Measurements from ENCODE around the gene CENPB.

The CENPB gene

GRCh38 chr20:3771552-3772058 is 14.9 kb downstream of the CENPB start:
- Histone ChIP-seq H3K4me3 (ENCODE audit: low read depth, low read length) (no peak overlapping the region), H3K14ac (ENCODE audit: low read length) (no peak overlapping the region), H3K4me1 (ENCODE audit: control insufficient read depth in 1 of 2, insufficient read depth in 2 of 2, low read length in 2 of 2) (peaks cover 8 to 12% of the 10 kb centered on the region in 2 experiments), H3K27me3 (ENCODE audit: insufficient read depth, low read length) (no peaks in the 10 kb centered on the region), H3K4me2 (ENCODE audit: low read length) (no peak overlapping the region), H3K9me3 (ENCODE audit: insufficient read depth, low read depth, low read length) (no peaks in the 10 kb centered on the region), H4K12ac (ENCODE audit: low read depth, low read length) (no peak overlapping the region), H3K79me1 (ENCODE audit: low read length) (peaks cover 10% of the 10 kb centered on the region), H4K8ac (ENCODE audit: low read depth, low read length) (no peak overlapping the region), H2BK5ac (ENCODE audit: low read depth, low read length, poor library complexity) (no peak overlapping the region), H3K9ac (ENCODE audit: low read length) (no peak overlapping the region), H3K4ac (ENCODE audit: low read depth, low read length) (no peak overlapping the region), H3K18ac (ENCODE audit: low read length) (no peak overlapping the region), H3K79me2 (ENCODE audit: control insufficient read depth, insufficient read depth, low read length, poor library complexity) (peaks cover 6% of the 10 kb centered on the region), H3K27ac (ENCODE audit: low read depth, low read length) (no peak overlapping the region), H2BK120ac (ENCODE audit: insufficient read depth, low read length, poor library complexity) (no peak overlapping the region), H4K91ac (ENCODE audit: low read depth, low read length) (no peak overlapping the region), H2AFZ (ENCODE audit: insufficient read depth, low read length, poor library complexity) (no peak overlapping the region), H2AK5ac (ENCODE audit: low read length) (no peak overlapping the region), H3K23ac (ENCODE audit: low read length) (no peak overlapping the region), H3K36me3 (ENCODE audit: control insufficient read depth in 1 of 2, insufficient read depth in 2 of 2, low read length in 2 of 2) (no peaks in the 10 kb centered on the region), H2BK12ac (ENCODE audit: low read length) (no peak overlapping the region)
- no CpG with 5 or more reads among the region's 7 CpGs for WGBS (ENCODE audit: extremely low coverage, insufficient coverage, insufficient read length)
- no peak for DNase-seq

DNA sequence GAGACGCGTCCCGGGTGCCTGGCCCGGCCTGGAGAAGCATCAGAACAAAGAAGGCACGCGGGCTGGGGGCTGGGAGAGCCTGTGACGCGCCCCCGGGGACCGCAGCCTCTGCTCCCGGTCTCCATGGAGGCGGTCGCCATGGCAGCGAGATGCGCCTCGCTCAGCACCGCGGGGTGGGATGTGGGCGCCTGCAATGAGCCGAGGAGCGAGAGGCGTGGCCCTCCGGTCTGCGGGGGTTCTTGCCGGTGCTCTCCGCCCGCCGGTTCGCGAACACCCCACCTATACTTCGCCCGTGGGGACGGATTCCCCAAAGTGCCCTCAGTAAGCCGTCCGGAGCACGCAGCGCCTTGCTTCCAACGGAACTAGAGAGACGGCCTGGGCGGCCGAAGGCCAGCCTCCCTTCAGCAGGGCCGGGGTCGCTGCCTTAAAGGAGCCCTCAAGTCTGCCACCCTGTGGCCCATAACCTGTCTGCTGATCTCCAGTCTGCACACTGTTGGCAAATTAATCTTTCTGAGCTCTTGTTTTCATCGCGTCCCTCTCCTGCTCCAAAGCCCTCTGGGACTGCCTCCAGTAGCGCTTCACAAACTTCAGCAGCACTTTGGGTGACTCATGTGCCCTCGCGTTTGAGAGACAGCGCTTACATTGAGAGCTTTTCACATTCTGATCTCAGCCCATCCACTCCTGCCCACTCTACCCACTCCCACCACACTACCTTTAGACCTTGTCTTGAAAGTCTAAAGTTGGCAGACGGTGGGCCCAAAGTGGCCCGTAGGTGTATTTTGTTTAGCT is 18.0 kb downstream of the CENPB start:
- peak overlapping the region; percentile 63 for H3K18ac ChIP-seq (ENCODE audit: low read length)
- peak overlapping the region; percentile 61 for H3K4ac ChIP-seq (ENCODE audit: low read depth, low read length)
- peak; percentile 69 to 86 for DNase-seq
- WGBS (ENCODE audit: extremely low coverage, insufficient coverage, insufficient read length), result no CpG with 5 or more reads among the region's 51 CpGs
- peak overlapping the region; percentile 80 for H3K4me3 ChIP-seq (ENCODE audit: low read depth, low read length)
- H3K9ac ChIP-seq (ENCODE audit: low read length), result peak overlapping the region; percentile 69
- H4K12ac ChIP-seq (ENCODE audit: low read depth, low read length), result peak overlapping the region; percentile 86
- H3K27me3 ChIP-seq (ENCODE audit: insufficient read depth, low read length), result no peaks in the 10 kb centered on the region
- no peak overlapping the region for H2BK5ac ChIP-seq (ENCODE audit: low read depth, low read length, poor library complexity)
- H2BK120ac ChIP-seq (ENCODE audit: insufficient read depth, low read length, poor library complexity), result peak overlapping the region; percentile 48
- peak overlapping the region; percentile 84 for H3K4me2 ChIP-seq (ENCODE audit: low read length)
- no peak overlapping the region for H2BK12ac ChIP-seq (ENCODE audit: low read length)
- peaks cover 10% of the 10 kb centered on the region for H3K79me1 ChIP-seq (ENCODE audit: low read length)
- peak overlapping the region; percentile 80 for H3K14ac ChIP-seq (ENCODE audit: low read length)
- no peaks in the 10 kb centered on the region for H3K36me3 ChIP-seq (ENCODE audit: control insufficient read depth in 1 of 2, insufficient read depth in 2 of 2, low read length in 2 of 2)
- H4K8ac ChIP-seq (ENCODE audit: low read depth, low read length), result peak overlapping the region; percentile 91
- H2AK5ac ChIP-seq (ENCODE audit: low read length), result no peak overlapping the region
- no peaks in the 10 kb centered on the region for H3K9me3 ChIP-seq (ENCODE audit: insufficient read depth, low read depth, low read length)
- H4K91ac ChIP-seq (ENCODE audit: low read depth, low read length), result peak overlapping the region; percentile 74
- H3K4me1 ChIP-seq (ENCODE audit: control insufficient read depth in 1 of 2, insufficient read depth in 2 of 2, low read length in 2 of 2), result peaks cover 8 to 12% of the 10 kb centered on the region in 2 experiments
- H3K23ac ChIP-seq (ENCODE audit: low read length), result no peak overlapping the region
- peaks cover 6% of the 10 kb centered on the region for H3K79me2 ChIP-seq (ENCODE audit: control insufficient read depth, insufficient read depth, low read length, poor library complexity)
- no peak overlapping the region for H3K27ac ChIP-seq (ENCODE audit: low read depth, low read length)
- H2AFZ ChIP-seq (ENCODE audit: insufficient read depth, low read length, poor library complexity), result peak overlapping the region; percentile 89

- WGBS (ENCODE audit: extremely low coverage, insufficient coverage, insufficient read length), result no CpG with 5 or more reads among the region's 80 CpGs
- Histone ChIP-seq H3K14ac (ENCODE audit: low read length) (peak within 1 kb of the TSS; percentile 80), H3K79me2 (ENCODE audit: control insufficient read depth, insufficient read depth, low read length, poor library complexity) (peaks cover 6% of the 10 kb centered on the region), H3K27me3 (ENCODE audit: insufficient read depth, low read length) (no peaks in the 10 kb centered on the region), H3K23ac (ENCODE audit: low read length) (no peak within 1 kb of the TSS), H3K9ac (ENCODE audit: low read length) (peak within 1 kb of the TSS; percentile 69), H3K36me3 (ENCODE audit: control insufficient read depth in 1 of 2, insufficient read depth in 2 of 2, low read length in 2 of 2) (no peaks in the 10 kb centered on the region), H3K18ac (ENCODE audit: low read length) (peak within 1 kb of the TSS; percentile 76), H2AFZ (ENCODE audit: insufficient read depth, low read length, poor library complexity) (peak within 1 kb of the TSS; percentile 89), H4K8ac (ENCODE audit: low read depth, low read length) (peak within 1 kb of the TSS; percentile 91), H2AK5ac (ENCODE audit: low read length) (no peak within 1 kb of the TSS), H2BK12ac (ENCODE audit: low read length) (no peak within 1 kb of the TSS), H2BK5ac (ENCODE audit: low read depth, low read length, poor library complexity) (peak within 1 kb of the TSS; percentile 14), H3K4me3 (ENCODE audit: low read depth, low read length) (peak within 1 kb of the TSS; percentile 80), H3K9me3 (ENCODE audit: insufficient read depth, low read depth, low read length) (no peaks in the 10 kb centered on the region), H4K91ac (ENCODE audit: low read depth, low read length) (peak within 1 kb of the TSS; percentile 74), H2BK120ac (ENCODE audit: insufficient read depth, low read length, poor library complexity) (peak within 1 kb of the TSS; percentile 48), H3K4me1 (ENCODE audit: control insufficient read depth in 1 of 2, insufficient read depth in 2 of 2, low read length in 2 of 2) (peaks cover 8 to 12% of the 10 kb centered on the region in 2 experiments), H3K4ac (ENCODE audit: low read depth, low read length) (peak within 1 kb of the TSS; percentile 61), H3K79me1 (ENCODE audit: low read length) (peaks cover 10% of the 10 kb centered on the region), H3K4me2 (ENCODE audit: low read length) (peak within 1 kb of the TSS; percentile 84), H3K27ac (ENCODE audit: low read depth, low read length) (no peak within 1 kb of the TSS), H4K12ac (ENCODE audit: low read depth, low read length) (peak within 1 kb of the TSS; percentile 86)
- peak; percentile 98 to 99 for DNase-seq
Measured at GRCh38 chr20:3767427-3768341, 18.9 kb downstream of the CENPB start, which contains the start of gene ADISSP. Gene ADISSP, minus strand, starts transcription at chr20:3767753. Its CDS starts 7,653 bp downstream, at chr20:3760100.

GRCh38 chr20:3767110-3767426 is 19.5 kb downstream of the CENPB start:
- Histone ChIP-seq H3K4me2 (ENCODE audit: low read length) (peak overlapping the region; percentile 77), H3K79me1 (ENCODE audit: low read length) (peaks cover 10% of the 10 kb centered on the region), H2BK5ac (ENCODE audit: low read depth, low read length, poor library complexity) (no peak overlapping the region), H3K18ac (ENCODE audit: low read length) (peak overlapping the region; percentile 76), H3K27ac (ENCODE audit: low read depth, low read length) (no peak overlapping the region), H3K9me3 (ENCODE audit: insufficient read depth, low read depth, low read length) (no peaks in the 10 kb centered on the region), H3K23ac (ENCODE audit: low read length) (no peak overlapping the region), H2AFZ (ENCODE audit: insufficient read depth, low read length, poor library complexity) (peak overlapping the region; percentile 77), H3K14ac (ENCODE audit: low read length) (peak overlapping the region; percentile 65), H4K12ac (ENCODE audit: low read depth, low read length) (no peak overlapping the region), H3K4me3 (ENCODE audit: low read depth, low read length) (peak overlapping the region; percentile 75), H3K36me3 (ENCODE audit: control insufficient read depth in 1 of 2, insufficient read depth in 2 of 2, low read length in 2 of 2) (no peaks in the 10 kb centered on the region), H3K4ac (ENCODE audit: low read depth, low read length) (no peak overlapping the region), H2AK5ac (ENCODE audit: low read length) (no peak overlapping the region), H3K27me3 (ENCODE audit: insufficient read depth, low read length) (no peaks in the 10 kb centered on the region), H3K79me2 (ENCODE audit: control insufficient read depth, insufficient read depth, low read length, poor library complexity) (peaks cover 6% of the 10 kb centered on the region), H2BK12ac (ENCODE audit: low read length) (no peak overlapping the region), H3K4me1 (ENCODE audit: control insufficient read depth in 1 of 2, insufficient read depth in 2 of 2, low read length in 2 of 2) (peaks cover 8 to 12% of the 10 kb centered on the region in 2 experiments), H2BK120ac (ENCODE audit: insufficient read depth, low read length, poor library complexity) (no peak overlapping the region), H4K91ac (ENCODE audit: low read depth, low read length) (no peak overlapping the region), H3K9ac (ENCODE audit: low read length) (peak overlapping the region; percentile 21), H4K8ac (ENCODE audit: low read depth, low read length) (peak overlapping the region; percentile 87)
- WGBS (ENCODE audit: extremely low coverage, insufficient coverage, insufficient read length), result no CpG with 5 or more reads among the region's 21 CpGs
- peak in 1 of 2 donors; percentile 25 for DNase-seq

Measured in trophoblast cell (in vitro differentiated cells and primary cell).